Aorta (tissue), 5 donors: Measurements from ENCODE around the gene PEX3. TPM values are rescaled to one million over a fixed set of nuclear protein-coding genes. Genes with fewer than 3 reads are reported as not detected.

Experiments
- ATAC-seq: fragments of 200-7000 bp; cut with Tn5 transposase; one replicate; pipeline ENCODE4 v1.9.1; 2022; ENCODE audit warnings: moderate library complexity; ENCODE audit not compliant: low FRiP score
- DNase-seq, 2 donors: peaks; one replicate each; pipeline ENCODE4 v3.0.0-alpha.2; 2020
- H3K27ac ChIP-seq, 2 donors: one replicate each; pipeline ENCODE4 v1.5.1; 2013; ENCODE audit warnings: low read length in 2 of 2, mild to moderate bottlenecking in 2 of 2, moderate library complexity in 2 of 2, control low read depth in 1 of 2, inconsistent platforms in 1 of 2, low read depth in 1 of 2
- H3K27me3 ChIP-seq, 2 donors: one replicate each; pipeline ENCODE4 v1.6.1; 2013; ENCODE audit warnings: control low read depth in 1 of 2, low read length in 1 of 2, mild to moderate bottlenecking in 1 of 2, moderate library complexity in 1 of 2; ENCODE audit not compliant: insufficient read depth in 2 of 2, control insufficient read depth in 1 of 2
- H3K36me3 ChIP-seq, 2 donors: one replicate each; pipeline ENCODE4 v1.6.1; 2013; ENCODE audit warnings: control low read depth in 1 of 2, low read length in 1 of 2, mild to moderate bottlenecking in 1 of 2; ENCODE audit not compliant: insufficient read depth in 2 of 2, control insufficient read depth in 1 of 2
- H3K4me1 ChIP-seq, 2 donors: one replicate each; pipeline ENCODE4 v1.6.1; 2013; ENCODE audit warnings: low read length in 2 of 2, control low read depth in 1 of 2, mild to moderate bottlenecking in 1 of 2, moderate library complexity in 1 of 2; ENCODE audit not compliant: insufficient read depth in 2 of 2, control insufficient read depth in 1 of 2
- H3K4me3 ChIP-seq, 2 donors: one replicate each; pipeline ENCODE4 v1.5.1; 2013; ENCODE audit warnings: low read length in 2 of 2, control low read depth in 1 of 2, mild to moderate bottlenecking in 1 of 2
- H3K9me3 ChIP-seq: one replicate; pipeline ENCODE4 v1.6.1; 2013; ENCODE audit warnings: mild to moderate bottlenecking, low read length; ENCODE audit not compliant: control insufficient read depth
- WGBS, 2 donors: extraction: QIAGEN DNeasy Blood & Tissue Kit; methylation state at CpG; one replicate each; pipeline ENCODE4 v1.1.7; 2013; 5-methylcytosine and 5-hydroxymethylcytosine counted together
- intact Hi-C, 2 donors: fragments of 100-400 bp; cut with DNase I; formaldehyde crosslinking; loops; one replicate each; pipeline versions ENCODE4 v1.14.2 to v1.15.0; 2022
- polyA plus RNA-seq, 2 donors: library from polyadenylated mRNA; stranded (reverse); fragments of 200-250 nt; gene quantifications; one replicate each; pipeline ENCODE4 v1.2.3, GENCODE V29; 2013
- total RNA-seq, 2 donors: library from RNA; stranded (reverse); fragmentation: NEBNext Ultra II Directional; extraction: Animal tissue kit (Norgen Biotek cat#: 25700); gene quantifications; one replicate each; pipeline ENCODE4 v1.2.1, GENCODE V29; 2021
- donor health status: healthy with polysubstance abuse.
- donor health status: Bipolar disorder and iron deficiency.
- donor health status: DM: no; HTN: no; CAD: no.
- donor health status: DM: no; HTN: no; CAD: no.
- donor health status: DM: yes; HTN: yes; CAD: no.

PEX3 gene
- total and polyA plus RNA-seq, 4 donors = 5.0 to 26.1 (median 13.7) TPM

DNA sequence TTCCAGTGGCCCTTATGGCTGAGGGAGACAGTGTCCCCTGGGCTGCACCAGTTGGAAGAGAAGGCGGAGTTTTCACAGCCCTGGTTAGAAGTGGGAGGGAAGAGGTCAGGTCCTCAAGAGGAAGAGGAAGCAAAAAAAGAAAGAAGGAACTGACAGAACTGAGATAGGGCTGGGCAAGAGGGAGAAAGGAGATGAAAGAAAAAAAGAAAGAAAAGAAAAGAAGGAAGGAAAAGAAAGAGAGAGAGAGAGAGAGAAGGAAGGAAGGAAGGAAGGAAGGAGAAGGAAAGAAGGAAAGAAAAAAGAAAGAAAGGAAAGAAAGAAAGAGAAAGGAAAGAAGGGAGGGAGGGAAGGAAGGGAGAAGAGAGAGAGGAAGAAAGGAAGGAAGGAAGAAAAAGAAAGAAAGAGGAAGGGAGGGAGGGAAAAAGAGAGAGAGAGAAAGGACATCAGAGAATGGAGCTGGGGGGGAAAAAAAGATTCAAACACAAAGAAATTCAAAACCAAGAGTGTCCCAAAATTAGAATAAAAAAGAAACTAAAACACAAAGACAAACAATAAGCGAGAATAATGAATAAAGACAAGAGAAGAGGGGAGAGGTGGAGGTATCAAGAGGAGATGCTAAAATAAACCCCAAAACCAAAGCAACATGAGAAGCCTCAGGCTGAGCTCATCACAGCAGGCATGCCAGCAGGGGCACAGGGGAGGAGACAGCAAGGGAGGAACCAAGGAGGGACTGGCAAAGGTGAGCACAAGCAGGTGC lies 66.3 kb downstream of the PEX3 start:
- no peaks in the 10 kb centered on the region for H3K9me3 ChIP-seq
- no peaks in the 10 kb centered on the region for H3K36me3 ChIP-seq
- no peaks in the 10 kb centered on the region for H3K27me3 ChIP-seq
- intact Hi-C loops = no loop called here
- H3K4me3 ChIP-seq = no peak overlapping the region
- DNase-seq (no peak), ATAC-seq (no peak)
- 86 to 87% methylated on average over 2 of the region's 2 CpGs for WGBS, 2 donors
- H3K27ac ChIP-seq = no peak overlapping the region
- no peaks in the 10 kb centered on the region for H3K4me1 ChIP-seq

DNA sequence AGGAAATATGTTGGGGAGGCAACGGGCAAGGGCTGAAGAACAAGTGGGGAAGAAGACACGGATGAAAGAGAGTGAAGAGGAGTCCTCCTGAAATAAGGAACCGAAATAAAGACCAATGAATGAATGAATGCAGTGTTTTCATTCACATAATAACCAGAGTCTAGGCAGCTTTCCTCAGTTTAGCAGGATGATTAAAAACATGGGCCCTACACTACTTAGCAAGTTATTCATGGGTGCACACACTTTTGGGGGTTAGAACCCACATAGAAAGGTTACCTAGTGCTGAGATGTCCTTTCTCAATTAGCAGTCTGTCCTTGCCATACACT lies 66.8 kb downstream of the PEX3 start:
- H3K4me1 ChIP-seq = no peaks in the 10 kb centered on the region
- ATAC-seq = no peak
- no peak overlapping the region for H3K4me3 ChIP-seq
- no peak for DNase-seq
- intact Hi-C loops = no loop called here
- H3K9me3 ChIP-seq = no peaks in the 10 kb centered on the region
- no peaks in the 10 kb centered on the region for H3K36me3 ChIP-seq
- H3K27ac ChIP-seq = no peak overlapping the region
- no peaks in the 10 kb centered on the region for H3K27me3 ChIP-seq
- 80 to 82% methylated on average over 3 of the region's 3 CpGs for WGBS, 2 donors

DNA sequence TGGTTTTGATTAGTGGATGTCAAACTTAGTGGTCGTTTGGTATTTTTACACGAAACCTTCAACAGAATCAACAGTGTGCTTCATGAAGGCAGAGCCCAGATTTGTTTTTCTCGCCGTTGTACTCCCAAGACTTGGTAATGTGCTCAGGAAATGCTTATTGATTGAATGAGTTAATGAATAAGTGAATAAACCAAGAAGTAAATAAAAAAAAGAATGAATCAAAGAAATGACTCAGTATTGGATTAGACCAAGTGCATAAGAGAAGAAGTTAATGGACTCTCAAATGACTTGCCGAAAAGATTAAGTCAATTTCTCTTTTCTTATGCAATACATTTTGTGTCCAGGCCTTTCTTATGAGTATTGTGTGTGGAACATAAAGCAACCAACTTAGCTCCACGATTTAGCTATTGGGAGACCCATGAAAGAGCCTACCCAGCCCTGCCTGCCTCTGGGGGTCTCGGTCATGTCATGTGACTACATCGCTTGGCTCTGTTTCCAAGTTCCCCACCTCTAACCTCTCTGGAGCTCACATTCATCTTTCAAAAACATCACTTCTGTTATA lies 71.5 kb downstream of the PEX3 start:
- no peaks in the 10 kb centered on the region for H3K9me3 ChIP-seq
- DNase-seq = no peak
- H3K27me3 ChIP-seq = no peaks in the 10 kb centered on the region
- no peak overlapping the region for H3K4me3 ChIP-seq
- H3K4me1 ChIP-seq = no peaks in the 10 kb centered on the region
- intact Hi-C loops = no loop called here
- no peaks in the 10 kb centered on the region for H3K36me3 ChIP-seq
- 82 to 86% methylated on average over 8 of the region's 8 CpGs for WGBS, 2 donors
- H3K27ac ChIP-seq = no peak overlapping the region
- ATAC-seq = no peak

DNA sequence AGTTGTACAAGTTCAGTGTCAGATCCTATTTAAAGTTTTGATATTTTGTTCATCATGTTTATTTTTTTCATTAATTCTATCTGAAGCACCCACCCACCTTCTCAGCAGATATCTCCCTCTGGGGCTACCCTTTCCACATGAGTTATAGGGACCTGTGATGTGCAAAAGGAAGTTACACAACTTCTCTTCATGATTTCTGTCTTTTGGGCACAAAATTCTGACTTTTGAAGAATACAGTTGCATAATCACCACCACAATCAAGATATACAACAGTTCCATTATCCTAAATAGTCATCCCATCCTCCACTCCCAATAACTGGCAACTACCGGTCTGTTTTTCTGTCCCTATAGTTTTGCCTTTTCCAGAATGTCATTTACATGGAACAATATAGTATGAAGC lies 74.8 kb downstream of the PEX3 start:
- ATAC-seq (no peak), DNase-seq (no peak)
- H3K27me3 ChIP-seq = no peaks in the 10 kb centered on the region
- 88 to 97% methylated on average over 1 of the region's 1 CpG for WGBS, 2 donors
- no peak overlapping the region for H3K4me3 ChIP-seq
- H3K9me3 ChIP-seq = no peaks in the 10 kb centered on the region
- intact Hi-C loops = no loop called here
- H3K4me1 ChIP-seq = no peaks in the 10 kb centered on the region
- H3K27ac ChIP-seq = no peak overlapping the region
- H3K36me3 ChIP-seq = no peaks in the 10 kb centered on the region

DNA sequence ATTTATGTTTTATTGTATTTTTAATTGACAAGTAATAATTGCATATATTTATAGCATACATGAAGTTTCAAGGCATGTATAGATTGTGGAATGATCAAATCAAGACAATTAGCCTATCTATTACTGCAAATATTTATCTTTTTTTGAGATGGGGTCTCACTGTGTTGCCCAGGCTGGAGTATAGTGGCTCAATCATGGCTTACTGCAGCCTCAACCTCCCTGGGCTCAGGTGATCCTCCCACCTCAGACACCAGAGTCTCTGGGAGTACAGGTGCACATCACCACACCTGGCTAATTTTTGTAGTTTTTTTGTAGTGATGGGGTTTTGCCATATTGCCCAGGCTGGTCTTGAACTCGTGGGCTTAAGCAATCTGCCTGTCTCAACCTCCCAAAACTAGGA lies 77.1 kb downstream of the PEX3 start:
- intact Hi-C loops = no loop called here

DNA sequence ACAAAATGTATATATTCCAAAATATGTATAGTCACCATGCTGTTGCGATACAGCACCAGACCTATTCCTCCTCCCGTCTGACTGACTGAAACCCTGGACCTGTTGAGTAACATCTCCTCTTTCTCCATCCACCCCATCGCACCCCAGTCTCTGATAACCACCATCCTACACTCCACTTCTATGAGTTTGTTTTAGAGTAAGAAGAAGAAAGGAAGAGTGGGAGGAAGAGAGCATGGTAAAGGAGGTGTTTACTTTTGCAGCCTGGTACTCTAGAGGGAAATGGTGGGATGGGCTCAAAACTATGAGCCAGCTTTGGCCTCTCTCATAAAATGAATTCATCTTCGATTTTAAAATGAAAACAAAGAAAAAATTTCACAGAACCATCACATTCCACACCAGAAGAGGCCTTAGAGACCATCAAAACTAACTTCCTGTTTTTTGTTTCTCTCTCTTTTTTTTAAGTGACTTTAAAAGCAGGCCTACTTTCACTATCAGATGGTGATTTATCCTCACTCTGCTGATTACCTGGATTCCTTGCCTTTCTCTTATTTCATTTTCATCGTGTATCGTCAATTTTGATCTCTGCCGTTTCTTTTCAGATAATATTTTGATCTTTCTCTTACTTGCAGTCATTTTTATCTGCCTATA lies 77.7 kb downstream of the PEX3 start:
- H3K36me3 ChIP-seq = no peaks in the 10 kb centered on the region
- no peaks in the 10 kb centered on the region for H3K27me3 ChIP-seq
- no peak for DNase-seq
- 75 to 80% methylated on average over 7 of the region's 7 CpGs for WGBS, 2 donors
- no peak overlapping the region for H3K4me3 ChIP-seq
- H3K9me3 ChIP-seq = no peaks in the 10 kb centered on the region
- no peak for ATAC-seq
- intact Hi-C loops = no loop called here
- H3K4me1 ChIP-seq = no peaks in the 10 kb centered on the region
- no peak overlapping the region for H3K27ac ChIP-seq

More for the DNA sequence above, 77.1 kb downstream of the PEX3 start:
- H3K9me3 ChIP-seq = no peaks in the 10 kb centered on the region
- WGBS, 2 donors = 83 to 84% methylated on average over 1 of the region's 1 CpG
- no peak for ATAC-seq
- no peak overlapping the region for H3K27ac ChIP-seq
- no peak for DNase-seq
- no peak overlapping the region for H3K4me3 ChIP-seq
- H3K36me3 ChIP-seq = no peaks in the 10 kb centered on the region
- no peaks in the 10 kb centered on the region for H3K27me3 ChIP-seq
- no peaks in the 10 kb centered on the region for H3K4me1 ChIP-seq

DNA sequence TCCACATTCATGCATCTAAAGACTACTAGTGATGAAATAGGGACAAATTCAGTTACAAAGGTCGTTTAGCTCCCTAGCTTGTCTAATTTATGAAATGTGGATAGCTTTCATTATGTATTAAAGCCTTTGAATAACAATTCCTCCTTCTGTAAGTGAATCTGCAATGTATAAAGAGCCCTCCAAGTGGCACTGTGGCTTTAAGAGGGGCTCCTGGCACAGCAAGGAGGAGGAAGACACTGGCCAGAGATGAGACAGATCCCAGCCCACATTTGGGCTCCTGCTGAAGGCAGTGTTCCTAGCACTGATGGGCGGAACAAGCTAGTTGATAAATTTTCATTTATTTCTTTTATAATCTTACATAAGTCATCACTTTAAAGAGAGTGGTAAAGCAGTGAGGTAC lies 78.5 kb downstream of the PEX3 start:
- no peaks in the 10 kb centered on the region for H3K27me3 ChIP-seq
- H3K4me1 ChIP-seq = no peaks in the 10 kb centered on the region
- no peaks in the 10 kb centered on the region for H3K9me3 ChIP-seq
- intact Hi-C loops = no loop called here
- DNase-seq (no peak), ATAC-seq (no peak)
- H3K4me3 ChIP-seq = no peak overlapping the region
- H3K36me3 ChIP-seq = no peaks in the 10 kb centered on the region
- WGBS, 2 donors = 62 to 64% methylated on average over 2 of the region's 2 CpGs
- no peak overlapping the region for H3K27ac ChIP-seq

DNA sequence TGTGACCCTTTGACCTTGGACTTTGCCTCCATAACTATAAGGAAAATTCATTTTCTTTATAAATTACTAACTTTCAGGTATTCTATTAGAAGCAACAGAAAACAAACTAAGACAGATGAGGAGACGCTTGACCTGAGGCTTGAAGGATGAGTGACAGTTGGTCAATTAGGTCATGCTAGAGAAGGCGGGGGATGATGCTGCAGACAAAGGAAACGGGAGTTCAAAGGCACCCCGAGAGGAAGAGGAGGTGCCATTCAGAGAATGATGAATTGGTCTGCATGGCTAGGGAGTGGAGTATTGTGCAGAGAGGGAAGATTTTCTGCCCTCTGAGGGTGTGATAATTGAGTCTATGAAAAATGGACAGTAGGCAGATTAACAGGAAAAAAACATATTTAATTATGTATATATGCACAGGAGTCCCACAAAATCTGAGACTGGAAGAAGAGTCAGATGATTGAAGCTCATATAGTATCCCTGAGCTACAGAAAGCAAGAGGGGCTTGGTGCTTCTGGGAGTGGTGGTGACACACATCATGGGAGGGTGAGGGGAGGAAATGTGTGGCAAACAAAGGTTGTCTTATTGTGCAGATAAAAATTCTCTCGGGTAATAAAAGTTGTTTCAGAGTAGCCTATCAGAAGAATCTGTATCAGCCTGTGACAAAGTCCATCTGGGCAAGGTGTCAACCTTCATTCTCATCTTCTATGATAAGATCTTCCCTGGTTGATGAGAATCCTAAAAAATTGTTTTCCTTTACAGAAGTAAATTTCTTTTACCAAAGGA lies 81.3 kb downstream of the PEX3 start:
- 61 to 69% methylated on average over 5 of the region's 5 CpGs for WGBS, 2 donors
- no peaks in the 10 kb centered on the region for H3K27me3 ChIP-seq
- no peak for ATAC-seq

More for the DNA sequence above, 81.3 kb downstream of the PEX3 start:
- Histone ChIP-seq H3K4me1 (no peaks in the 10 kb centered on the region), H3K9me3 (no peaks in the 10 kb centered on the region), H3K36me3 (no peaks in the 10 kb centered on the region), H3K4me3 (no peak overlapping the region), H3K27ac (no peak overlapping the region)
- intact Hi-C loops = no loop called here
- no peak for DNase-seq
